COLO668 (cell line): ENCODE measurements around the gene MRPS16.

Experiments
- DNase-seq: peaks from one replicate; lab custom pipeline; 2025; ENCODE audit not compliant: unreplicated experiment; lab: John Stamatoyannopoulos, UW

Gene MRPS16

DNA sequence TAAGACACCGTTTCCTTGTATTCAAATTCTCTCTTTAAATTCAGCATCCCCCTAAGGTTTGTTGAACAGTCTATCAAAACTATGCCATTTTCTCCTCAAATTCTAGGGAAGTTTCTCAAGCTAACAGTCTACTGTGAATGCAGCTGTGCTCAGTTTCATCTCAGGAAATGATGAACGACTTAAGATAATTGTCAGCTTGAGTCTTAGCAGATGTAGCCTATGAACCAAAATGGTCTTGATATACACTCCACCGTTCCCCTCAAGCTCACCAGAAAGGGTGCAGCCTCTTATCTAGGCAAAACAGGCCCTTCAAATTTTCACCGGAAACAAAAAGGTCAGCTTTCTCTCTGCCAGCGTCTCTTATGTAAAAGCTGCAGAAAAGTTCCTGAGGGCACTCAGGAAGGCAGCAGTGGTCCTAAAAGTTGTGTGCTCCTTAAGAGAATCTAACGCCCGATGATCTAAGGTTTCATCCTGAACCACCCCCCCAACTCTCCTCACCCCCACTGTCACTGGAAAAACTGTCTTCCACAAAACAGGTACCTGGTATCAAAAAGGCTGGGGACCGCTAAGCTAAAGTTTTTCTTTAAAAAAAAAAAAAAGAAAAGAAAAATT is 7.5 kb downstream of the MRPS16 start:
- DNase-seq = no peak

DNA sequence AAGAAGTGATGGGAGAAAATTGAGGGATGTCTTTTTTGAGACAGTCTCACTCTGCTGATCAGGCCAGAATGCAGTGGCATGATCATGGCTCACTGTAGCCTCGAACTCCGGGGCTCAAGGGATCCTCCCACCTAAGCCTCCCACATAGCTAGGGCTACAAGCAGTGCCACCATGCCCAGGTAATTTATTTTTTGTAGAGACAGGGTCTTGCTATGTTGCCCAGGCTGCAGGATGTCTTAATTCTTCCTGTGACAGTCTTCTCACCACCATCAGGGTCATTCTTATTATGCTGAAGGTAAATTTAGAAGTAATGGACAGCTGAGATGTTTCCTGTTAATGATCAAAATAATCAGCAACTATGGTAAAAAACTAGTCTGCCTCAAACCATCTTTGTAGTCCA is 12.5 kb downstream of the MRPS16 start:
- no peak for DNase-seq

DNA sequence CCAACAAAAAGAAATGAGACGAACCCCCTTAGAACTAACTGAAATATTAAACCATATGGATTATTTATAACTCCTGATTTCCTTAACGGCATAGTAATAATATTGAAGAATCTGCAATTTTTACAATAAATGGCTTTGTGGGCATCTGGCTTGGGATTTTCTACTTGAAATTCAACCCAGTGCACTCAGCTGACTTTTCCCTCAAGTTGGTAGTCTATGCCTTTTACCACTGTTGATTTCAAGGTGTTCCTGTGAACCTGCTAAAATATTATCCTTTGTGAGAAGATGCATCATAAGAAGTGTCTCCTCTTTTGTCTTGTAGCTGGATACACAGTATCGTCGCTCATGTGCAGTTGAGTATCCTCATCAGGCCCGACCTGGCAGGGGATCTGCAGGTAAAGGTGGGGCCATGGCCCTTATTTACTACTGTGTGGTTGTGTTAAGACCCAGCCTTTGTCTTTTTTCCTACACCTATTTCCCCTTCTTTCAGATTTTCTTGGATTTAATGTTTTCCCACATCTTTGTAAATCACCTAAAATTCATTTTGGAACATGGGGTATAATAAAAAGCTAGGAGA is 13.4 kb downstream of the MRPS16 start:
- no peak for DNase-seq

DNA sequence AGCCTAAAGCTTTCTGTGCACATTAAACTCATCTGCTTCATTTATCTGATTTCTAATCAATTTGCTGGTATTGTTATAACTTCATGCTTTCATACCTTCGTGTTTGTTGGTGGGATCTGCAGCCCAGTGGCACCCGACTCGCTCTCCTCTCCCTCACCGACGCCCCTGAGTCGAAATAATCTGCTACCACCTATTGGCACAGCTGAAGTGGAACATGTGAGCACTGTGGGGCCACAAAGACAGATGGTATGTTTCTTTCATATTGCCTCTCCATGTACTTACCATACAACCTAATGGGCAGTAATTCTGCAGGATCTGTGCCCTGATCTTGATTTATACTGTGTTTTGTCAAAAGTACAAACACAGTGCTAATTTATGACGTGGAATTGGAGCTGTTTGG is 17.7 kb downstream of the MRPS16 start:
- no peak for DNase-seq

DNA sequence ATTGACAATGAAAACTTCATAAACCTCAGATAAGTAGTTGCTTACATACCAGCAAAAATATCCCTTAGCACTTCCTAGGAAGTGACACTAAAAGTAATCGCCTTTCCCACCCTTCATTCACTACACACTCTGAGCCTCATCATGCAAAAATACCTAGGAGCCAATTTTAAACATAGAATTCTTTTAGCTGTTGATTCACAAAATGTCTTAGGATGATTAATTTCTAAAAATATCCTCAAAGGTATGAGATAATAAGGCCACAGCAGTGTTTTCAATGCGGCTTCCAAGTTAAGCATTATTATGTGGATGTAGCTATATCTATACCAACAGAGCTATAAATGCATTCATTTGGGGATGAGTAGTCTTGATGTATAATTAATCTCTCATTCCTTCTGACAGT is 18.6 kb downstream of the MRPS16 start:
- no peak for DNase-seq

DNA sequence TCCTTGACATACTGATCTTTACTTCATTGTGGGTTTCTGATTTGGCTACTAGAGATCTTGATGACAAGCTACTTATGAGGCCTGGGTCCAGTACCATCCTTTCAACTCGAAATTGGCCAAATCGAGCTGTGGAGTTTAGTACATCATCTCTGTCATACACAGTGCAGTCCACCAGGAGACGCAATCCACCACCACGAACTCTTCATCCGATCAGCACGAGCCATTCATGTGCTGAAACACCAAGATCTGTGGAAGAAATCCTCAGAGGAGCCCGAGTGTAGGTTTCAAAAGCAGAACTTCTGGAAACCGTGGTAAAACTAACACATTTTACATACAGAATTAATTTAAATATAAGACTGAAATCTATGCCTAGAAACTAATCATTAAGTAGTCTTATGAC is 19.6 kb downstream of the MRPS16 start:
- no peak for DNase-seq

DNA sequence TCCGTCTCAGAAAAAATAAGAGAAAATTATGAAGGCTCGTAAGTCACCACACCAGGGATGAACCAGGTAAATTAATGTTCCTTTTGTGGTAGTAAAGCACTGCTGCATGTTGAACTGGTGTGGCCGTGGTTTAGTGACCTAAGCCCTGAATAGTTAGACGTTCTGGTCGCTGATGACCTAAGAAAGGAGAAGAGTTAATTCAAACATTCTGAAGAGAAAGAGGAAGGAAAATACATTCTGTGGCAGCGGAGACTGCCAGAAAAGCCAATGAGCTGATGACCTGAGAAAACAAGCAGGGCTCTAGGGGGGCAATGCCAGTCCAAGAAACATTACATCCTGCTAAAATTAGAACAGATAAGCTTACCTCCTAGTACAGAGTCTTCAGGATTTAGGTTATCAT is 22.9 kb downstream of the MRPS16 start:
- no peak for DNase-seq

DNA sequence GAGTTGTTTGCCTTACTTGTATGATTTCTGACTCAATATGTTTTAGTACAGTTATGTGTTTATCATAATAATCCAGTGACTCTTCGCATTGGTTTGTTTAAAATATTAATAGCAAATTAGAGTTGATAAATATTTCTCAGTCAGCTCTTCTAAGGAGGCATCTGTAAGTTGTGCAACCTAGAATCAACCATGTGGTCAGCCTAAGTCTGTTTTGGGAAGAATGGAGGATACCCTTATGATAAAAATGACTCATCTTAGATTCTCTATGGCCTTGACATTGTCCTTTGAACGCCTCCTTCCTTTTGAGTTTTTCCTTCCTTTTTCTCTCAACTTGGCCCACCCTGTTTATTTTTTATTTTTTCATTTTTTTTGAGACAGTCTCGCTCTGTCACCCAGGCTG is 24.2 kb downstream of the MRPS16 start:
- no peak for DNase-seq

DNA sequence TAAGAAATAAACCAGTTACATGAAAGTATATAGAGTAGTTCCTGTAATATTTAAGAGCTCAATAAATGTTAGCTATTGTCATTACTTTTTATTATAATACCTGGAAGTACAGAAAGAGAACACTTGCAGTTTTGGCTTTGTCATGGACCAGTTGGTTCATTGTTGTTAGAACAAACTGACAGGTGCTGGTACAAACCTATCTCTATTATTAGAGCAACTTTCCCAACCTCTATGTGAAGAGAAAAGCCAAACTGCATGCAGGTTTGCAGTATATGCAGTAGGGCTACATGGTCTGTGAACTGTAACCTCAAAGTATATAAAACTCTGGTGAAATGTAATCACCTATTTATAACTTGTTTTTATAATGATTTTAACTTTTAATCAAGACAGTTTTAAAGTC is 25.8 kb downstream of the MRPS16 start:
- DNase-seq = no peak

DNA sequence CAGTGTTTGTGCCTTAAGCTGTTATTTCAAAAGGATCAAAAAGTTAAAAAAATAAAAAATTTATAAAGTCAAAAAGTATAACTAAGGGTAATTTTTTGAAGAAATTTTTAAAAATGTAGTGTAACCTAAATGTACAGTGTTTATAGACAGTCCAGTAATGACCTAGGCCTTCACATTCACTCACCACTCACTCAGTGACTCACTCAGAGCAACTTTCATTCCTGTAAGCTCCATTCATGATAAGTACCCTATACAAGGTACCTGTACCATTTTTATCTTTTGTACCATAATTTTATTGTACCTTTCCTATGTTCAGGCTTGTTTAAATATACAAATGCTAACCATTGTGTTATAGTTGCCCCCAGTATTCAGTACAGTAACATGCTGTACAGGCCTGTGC is 26.9 kb downstream of the MRPS16 start:
- no peak for DNase-seq

DNA sequence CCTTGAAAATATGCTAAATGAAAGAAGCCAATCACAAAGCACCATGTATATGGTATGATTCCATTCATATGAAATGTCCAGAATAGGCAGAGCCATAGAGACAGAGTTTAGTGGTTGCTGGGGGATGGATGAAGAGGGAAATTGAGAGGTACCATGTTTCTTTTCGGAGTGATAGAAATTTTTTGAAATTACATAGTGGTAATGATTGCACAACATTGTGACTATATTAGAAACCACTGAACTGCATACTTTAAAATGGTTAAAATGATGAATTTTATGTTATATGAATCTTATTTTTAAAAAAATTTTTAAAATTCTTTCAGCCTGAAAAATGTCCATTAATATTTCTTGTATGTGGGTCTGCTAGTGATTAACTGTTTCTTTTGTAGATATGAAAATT is 31.5 kb downstream of the MRPS16 start:
- DNase-seq = no peak

DNA sequence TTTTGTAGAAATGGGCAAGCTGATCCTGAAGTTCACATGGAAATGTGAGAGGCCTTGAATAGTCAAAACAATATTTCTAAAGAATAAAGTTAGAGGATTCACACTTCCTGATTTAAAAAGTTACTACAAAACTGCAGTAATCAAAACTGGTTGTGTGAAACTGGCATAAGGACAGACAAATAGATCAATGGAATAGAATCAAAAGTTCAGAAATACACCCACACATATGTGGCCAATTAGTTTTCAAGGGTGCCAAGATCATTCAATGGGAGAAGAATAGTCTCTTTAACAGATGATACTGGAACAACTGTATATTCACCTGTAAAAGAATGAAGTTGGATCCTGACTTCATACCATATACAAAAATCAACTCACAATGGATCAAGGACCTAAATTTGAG is 33.1 kb downstream of the MRPS16 start:
- no peak for DNase-seq

DNA sequence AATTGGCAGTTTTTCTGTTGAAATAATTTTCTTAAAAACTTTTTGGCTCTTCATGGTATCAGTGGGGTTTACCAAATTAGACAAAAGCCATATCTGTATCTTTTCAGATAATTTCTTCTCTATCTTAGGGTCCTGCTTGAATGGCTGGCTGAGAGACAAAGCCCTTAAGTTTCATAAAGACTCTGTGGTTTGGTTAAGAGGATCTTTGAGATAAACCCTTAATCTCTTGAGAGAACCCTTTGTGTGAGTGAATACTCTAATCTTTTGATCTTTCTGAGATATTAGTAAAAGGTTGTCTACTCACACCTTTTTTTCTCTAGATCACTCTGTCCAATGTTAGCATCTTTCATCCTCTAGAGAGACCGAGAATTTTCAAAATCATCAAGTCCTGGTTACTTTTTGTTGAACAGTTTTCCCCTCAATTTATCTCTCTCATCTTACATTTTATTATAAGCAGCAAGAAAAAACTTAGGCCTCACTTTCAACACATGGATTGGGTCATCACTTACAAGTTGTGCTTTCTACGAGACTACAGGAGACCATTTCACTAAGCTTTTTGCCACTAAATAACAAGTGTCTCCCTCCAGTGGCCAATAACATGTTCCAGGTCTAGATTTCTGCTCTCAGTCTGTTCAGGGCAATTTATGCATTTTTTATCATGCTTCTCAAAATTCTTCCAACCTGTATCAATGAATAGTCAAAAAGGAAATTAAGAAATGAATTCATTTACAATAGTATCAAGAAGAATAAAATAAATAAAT is 33.8 kb downstream of the MRPS16 start:
- no peak for DNase-seq

DNA sequence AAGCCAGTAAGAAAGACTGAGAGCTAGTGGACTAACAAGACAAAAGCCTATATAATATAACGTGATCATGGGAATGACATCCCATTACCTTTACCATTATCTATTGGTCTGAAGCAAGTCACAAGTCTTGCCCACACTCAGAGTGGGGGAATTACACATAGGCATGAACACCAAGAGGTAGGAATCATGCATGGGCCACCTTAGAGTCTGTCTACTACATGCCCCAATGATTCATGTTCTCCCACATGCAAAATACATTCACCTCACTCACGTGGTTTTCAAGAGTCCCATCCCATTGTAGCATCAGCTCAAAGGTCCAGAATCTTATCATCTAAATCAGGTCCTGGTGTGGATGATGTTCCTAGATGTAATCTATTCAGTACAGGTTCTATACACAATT is 34.8 kb downstream of the MRPS16 start:
- DNase-seq = no peak

DNA sequence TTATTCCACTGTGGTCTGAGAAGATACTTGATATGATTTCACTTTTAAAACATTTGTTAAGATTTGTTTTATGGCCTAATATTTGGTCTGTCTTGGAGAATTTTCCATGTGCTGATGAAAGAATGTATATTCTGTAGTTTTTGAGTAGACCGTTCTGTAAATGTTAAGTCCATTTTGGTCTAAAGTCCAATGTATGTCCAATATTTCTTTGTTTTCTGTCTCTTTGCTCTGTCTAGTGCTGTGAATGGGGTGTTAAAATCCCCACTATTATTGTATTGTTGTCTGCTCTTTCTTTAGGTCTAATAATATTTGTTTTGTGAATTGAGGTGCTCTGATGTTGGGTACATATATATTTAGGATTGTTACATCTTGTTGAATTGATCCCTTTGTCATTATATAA is 36.7 kb downstream of the MRPS16 start:
- DNase-seq = no peak

DNA sequence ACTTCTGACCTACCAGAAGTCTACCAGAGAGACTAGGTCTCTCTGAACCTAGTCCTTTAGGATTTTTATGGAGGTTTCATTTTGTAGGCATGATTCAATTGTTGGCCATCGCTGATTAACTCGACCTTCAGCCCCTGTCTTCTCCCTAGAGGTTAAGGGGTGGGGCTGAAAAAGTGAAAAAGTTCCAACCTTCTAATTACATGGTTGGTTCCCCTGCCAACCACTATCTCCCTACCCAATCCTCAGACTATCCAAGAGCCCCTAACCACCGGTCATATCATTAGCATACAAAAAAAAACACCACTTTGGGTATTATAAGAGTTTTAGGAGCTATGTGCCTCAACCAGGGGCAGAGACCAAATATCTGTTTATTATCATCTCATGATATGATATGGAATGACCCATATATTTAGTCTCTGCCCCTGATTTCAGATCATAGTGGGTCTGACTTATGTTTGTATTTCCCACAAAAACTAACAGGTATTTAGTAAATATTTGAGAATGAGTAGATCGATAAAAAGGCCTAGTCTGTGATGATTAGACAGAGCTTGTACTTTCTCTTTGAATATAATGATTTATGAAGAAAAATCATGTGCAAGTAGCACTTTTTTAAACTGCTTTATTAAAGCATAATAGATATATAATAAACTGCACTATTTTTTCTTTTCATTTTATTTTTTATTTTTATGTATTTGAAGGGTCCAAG is 41.2 kb downstream of the MRPS16 start:
- DNase-seq = no peak

DNA sequence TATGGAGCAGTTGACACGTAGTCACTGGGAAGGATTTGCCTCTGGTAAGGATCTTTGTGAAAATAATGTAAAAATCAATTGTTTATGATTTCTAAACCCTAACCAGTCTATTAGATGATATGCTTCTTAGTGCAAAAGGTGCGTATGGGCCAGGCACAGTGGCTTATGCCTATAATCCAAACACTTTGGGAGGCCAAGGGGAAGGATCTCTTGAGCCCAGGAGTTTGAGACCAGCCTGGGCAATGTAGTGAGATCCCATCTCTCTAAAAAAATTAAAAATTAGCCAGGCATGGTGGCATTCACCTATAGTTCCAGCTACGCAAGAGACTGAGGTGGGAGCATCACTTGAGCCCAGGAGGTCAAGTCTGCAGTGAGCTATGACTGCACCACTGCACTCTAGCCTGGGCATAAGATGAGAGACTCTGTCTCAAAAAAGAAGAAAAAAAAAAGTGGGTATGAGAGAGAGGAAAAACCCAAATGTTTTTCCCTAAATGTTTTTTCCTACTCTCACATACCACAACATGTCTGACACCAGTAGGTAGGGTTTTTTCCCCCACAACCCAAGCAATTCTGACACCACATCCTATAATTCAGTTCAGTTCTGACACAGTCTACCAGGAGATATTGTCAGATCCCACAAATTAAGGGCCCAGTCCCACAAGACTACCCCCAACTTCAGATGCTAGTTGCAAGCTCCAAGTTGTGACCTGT is 41.9 kb downstream of the MRPS16 start:
- DNase-seq = no peak

DNA sequence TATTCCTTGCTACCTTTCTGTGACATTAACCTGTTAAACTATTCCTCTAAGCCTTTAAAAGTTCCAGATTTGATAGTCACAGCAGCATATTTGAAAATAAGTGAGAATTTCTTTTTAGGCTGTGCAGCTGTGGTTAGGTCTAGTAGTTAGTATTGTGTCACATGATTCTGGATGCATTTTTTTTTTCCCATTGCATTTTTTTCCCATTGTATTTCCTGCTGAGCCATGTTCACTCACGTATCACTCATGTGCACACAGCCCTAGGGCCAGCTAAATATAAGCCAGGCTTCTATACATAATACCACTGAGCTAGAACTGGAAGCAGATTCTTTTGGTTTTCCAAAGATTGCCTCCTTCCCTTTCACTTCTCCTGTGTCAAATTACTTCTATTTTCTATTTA is 42.7 kb downstream of the MRPS16 start:
- DNase-seq = no peak

DNA sequence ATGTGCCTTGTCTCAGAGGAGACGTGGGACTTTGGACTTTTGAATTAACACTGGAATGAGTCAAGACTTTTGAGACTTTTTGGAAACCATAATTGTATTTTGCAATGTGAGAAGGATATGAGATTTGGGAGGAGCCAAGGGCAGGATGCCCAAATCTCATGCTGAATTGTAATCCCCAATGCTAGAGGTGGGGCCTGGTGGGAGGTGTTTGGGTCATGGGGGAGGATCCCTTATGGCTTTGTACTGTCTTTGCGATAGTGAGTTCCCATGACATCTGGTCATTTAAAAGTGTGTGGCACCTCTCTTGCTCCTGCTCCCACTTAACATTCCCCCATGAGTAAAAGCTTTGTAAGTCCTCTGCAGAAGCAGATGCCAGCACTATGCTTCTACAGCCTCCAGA is 44.6 kb downstream of the MRPS16 start:
- no peak for DNase-seq

DNA sequence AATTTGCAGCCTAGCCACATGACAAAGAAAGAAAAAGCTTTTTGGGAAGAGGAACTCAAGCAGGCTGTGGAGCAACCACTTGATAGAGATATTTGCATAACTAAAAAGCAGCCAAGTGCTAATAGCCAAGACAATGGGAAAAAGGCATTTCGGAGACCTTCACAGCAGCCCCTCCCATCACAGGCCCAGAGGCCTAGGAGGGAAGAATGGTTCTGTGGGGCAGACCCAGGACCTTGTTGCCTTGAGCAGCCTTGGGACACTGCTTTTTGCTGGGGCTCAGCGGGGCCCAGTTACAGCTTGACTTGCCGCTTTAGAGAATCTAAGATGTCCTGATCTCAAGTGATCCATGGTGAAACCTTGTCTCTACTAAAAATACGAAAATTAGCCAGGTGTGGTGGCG is 46.1 kb downstream of the MRPS16 start:
- no peak for DNase-seq

DNA sequence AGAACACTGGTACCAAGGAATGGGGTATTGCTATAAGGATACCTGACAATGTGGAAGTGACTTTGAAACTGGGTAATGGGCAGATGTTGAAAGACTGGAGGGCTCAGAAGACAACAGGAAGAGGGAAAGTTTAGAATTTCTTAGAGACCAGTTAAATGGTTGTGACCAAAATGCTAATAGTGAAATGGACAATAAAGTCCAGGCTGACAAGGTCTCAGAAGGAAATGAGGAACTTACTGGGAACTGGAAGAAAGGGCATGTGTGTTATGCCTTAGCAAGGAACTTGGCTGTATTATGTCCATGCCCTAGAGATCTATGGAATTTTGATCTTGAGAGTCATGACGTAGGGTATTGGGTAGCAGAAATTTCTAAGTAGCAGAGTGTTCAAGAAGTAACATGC is 46.6 kb downstream of the MRPS16 start:
- no peak for DNase-seq
